ENCODE results near the gene SPRED1. TPM values are rescaled to one million over a fixed set of nuclear protein-coding genes. Genes with fewer than 3 reads are reported as not detected.

SPRED1 gene
- total and polyA plus RNA-seq, 2 donors (not counting 1 experiment from before 2014, with no cell fraction given) = 0.09 to 2.1 TPM

- H4K20me1 ChIP-seq (ENCODE audit: control insufficient read depth, insufficient read depth, low read length, poor library complexity, severe bottlenecking) = no peaks in the 10 kb centered on the region
- H3K4me3 ChIP-seq (ENCODE audit: control extremely low read depth in 1 of 5, extremely low read depth in 1 of 5, insufficient read depth in 1 of 5, low read depth in 2 of 5, low read length in 4 of 5) = no peak overlapping the region
- no peak overlapping the region for H3K27ac ChIP-seq (ENCODE audit: low read length in 2 of 2)
- H3K4me3 Mint-ChIP-seq = no peak overlapping the region
- DNase-seq (no peak), ATAC-seq (ENCODE audit: low read depth) (no peak)
- H3K9me3 ChIP-seq (ENCODE audit: control extremely low read depth in 1 of 3, control insufficient read depth in 2 of 3, insufficient read depth in 1 of 3, low read length in 2 of 3) = no peaks in the 10 kb centered on the region
- H3K79me2 ChIP-seq (ENCODE audit: control insufficient read depth, insufficient read depth, low read length) = no peaks in the 10 kb centered on the region
- no peaks in the 10 kb centered on the region for H3K4me1 Mint-ChIP-seq
- no peak overlapping the region for H3K9ac ChIP-seq (ENCODE audit: low read length)
- intact Hi-C loops (cut with micrococcal nuclease) = loop anchor here (5.0 kb wide), 1 partner anchor 459 kb away; no protein-coding TSS in a partner anchor
- no peaks in the 10 kb centered on the region for H3K9me3 Mint-ChIP-seq (ENCODE audit: insufficient read depth)
- no peaks in the 10 kb centered on the region for H3K4me1 ChIP-seq (ENCODE audit: control insufficient read depth in 2 of 2, insufficient read depth in 2 of 2, low read length in 2 of 2)
- no peak overlapping the region for H3K27ac Mint-ChIP-seq
- TF ChIP-seq EZH2 (IDR thresholded peaks at IDR 0.05; ENCODE audit: borderline replicate concordance, insufficient read depth, low read depth, low read length, poor library complexity, severe bottlenecking) = no peak
- TF ChIP-seq CTCF (IDR thresholded peaks at IDR 0.05) = no peak
- peaks cover 0 to 1% of the 10 kb centered on the region in 2 experiments for H3K36me3 ChIP-seq (replicated peaks in 1 of 2; ENCODE audit: control extremely low read depth in 1 of 2, control insufficient read depth in 1 of 2, extremely low read depth in 1 of 2, insufficient read depth in 2 of 2, low read length in 1 of 2)
- ChIA-PET CTCF (interaction anchor here (0.7 to 7.3 kb wide), 2 partner anchors 10 to 356 kb away, joined by 4 to 74 read pairs; no protein-coding TSS in a partner anchor), POLR2A (no interaction called here)
- no peaks in the 10 kb centered on the region for H3K27me3 Mint-ChIP-seq
- no peak overlapping the region for H3K4me2 ChIP-seq (replicated peaks; ENCODE audit: low read depth, low read length, poor library complexity, severe bottlenecking)
- 98% methylated on average over 7 of the region's 8 CpGs for WGBS (ENCODE audit: insufficient coverage)
- H3K27me3 ChIP-seq (replicated peaks in 1 of 4; ENCODE audit: control extremely low read depth in 1 of 4, control insufficient read depth in 3 of 4, insufficient read depth in 4 of 4, low read length in 3 of 4) = no peaks in the 10 kb centered on the region
- no peak overlapping the region for H2AFZ ChIP-seq (ENCODE audit: insufficient read depth, low read depth, low read length, poor library complexity, severe bottlenecking)
These were observed 98.8 kb downstream of the SPRED1 start for GRCh38 chr15:38351466-38351865.

- DNase-seq (peak; percentile 73), ATAC-seq (ENCODE audit: low read depth) (peak; percentile 33)
- TF ChIP-seq EZH2 (IDR thresholded peaks at IDR 0.05; ENCODE audit: borderline replicate concordance, insufficient read depth, low read depth, low read length, poor library complexity, severe bottlenecking) (no peak), CTCF (IDR thresholded peaks at IDR 0.05) (peak; percentile 90)
- Histone ChIP-seq H3K27ac (ENCODE audit: low read length in 2 of 2) (no peak overlapping the region), H3K36me3 (replicated peaks in 1 of 2; ENCODE audit: control extremely low read depth in 1 of 2, control insufficient read depth in 1 of 2, extremely low read depth in 1 of 2, insufficient read depth in 2 of 2, low read length in 1 of 2) (peaks cover 0 to 1% of the 10 kb centered on the region in 2 experiments), H2AFZ (ENCODE audit: insufficient read depth, low read depth, low read length, poor library complexity, severe bottlenecking) (no peak overlapping the region), H3K9ac (ENCODE audit: low read length) (no peak overlapping the region), H3K4me3 (ENCODE audit: control extremely low read depth in 1 of 5, extremely low read depth in 1 of 5, insufficient read depth in 1 of 5, low read depth in 2 of 5, low read length in 4 of 5) (no peak overlapping the region), H3K4me2 (replicated peaks; ENCODE audit: low read depth, low read length, poor library complexity, severe bottlenecking) (no peak overlapping the region), H3K79me2 (ENCODE audit: control insufficient read depth, insufficient read depth, low read length) (no peaks in the 10 kb centered on the region), H3K9me3 (ENCODE audit: control extremely low read depth in 1 of 3, control insufficient read depth in 2 of 3, insufficient read depth in 1 of 3, low read length in 2 of 3) (no peaks in the 10 kb centered on the region), H4K20me1 (ENCODE audit: control insufficient read depth, insufficient read depth, low read length, poor library complexity, severe bottlenecking) (no peaks in the 10 kb centered on the region), H3K27me3 (replicated peaks in 1 of 4; ENCODE audit: control extremely low read depth in 1 of 4, control insufficient read depth in 3 of 4, insufficient read depth in 4 of 4, low read length in 3 of 4) (no peaks in the 10 kb centered on the region), H3K4me1 (ENCODE audit: control insufficient read depth in 2 of 2, insufficient read depth in 2 of 2, low read length in 2 of 2) (no peaks in the 10 kb centered on the region)
- 60% methylated on average over 1 of the region's 3 CpGs for WGBS (ENCODE audit: insufficient coverage)
- Mint-ChIP-seq H3K9me3 (ENCODE audit: insufficient read depth) (no peaks in the 10 kb centered on the region), H3K27ac (no peak overlapping the region), H3K27me3 (no peaks in the 10 kb centered on the region), H3K4me1 (no peaks in the 10 kb centered on the region), H3K4me3 (no peak overlapping the region)
- CTCF ChIA-PET = interaction anchor here (0.6 to 7.3 kb wide), 14 partner anchors 9 to 590 kb away, joined by 3 to 74 read pairs (median 4); no protein-coding TSS in a partner anchor
- POLR2A ChIA-PET = no interaction called here
- intact Hi-C loops (cut with micrococcal nuclease) = loop anchor here (1.0 to 5.0 kb wide), 4 partner anchors 103 to 462 kb away; no protein-coding TSS in a partner anchor
These were observed 101.8 kb downstream of the SPRED1 start for GRCh38 chr15:38354315-38354929.
